Daoy (cell line): ENCODE data around the gene PRKAG3. TPM values are rescaled to one million over a fixed set of nuclear protein-coding genes. Genes with fewer than 3 reads are reported as not detected.
A peak's percentile ranks its signal among the peaks of the same experiment; 100 is the strongest.

Experiments used
- DNase-seq: peaks from one replicate; pipeline ENCODE4 v3.0.0-alpha.2; 2015; ENCODE audit warnings: low read depth
- total RNA-seq: library from RNA; depleted of rRNA; stranded (reverse); fragments of >200 nt; shearing (Covaris generic); gene quantifications from 2 replicates; pipeline ENCODE4 v1.2.3, GENCODE V29; 2014; rRNA removed

Gene PRKAG3
- not detected in 2 replicates for total RNA-seq

DNA sequence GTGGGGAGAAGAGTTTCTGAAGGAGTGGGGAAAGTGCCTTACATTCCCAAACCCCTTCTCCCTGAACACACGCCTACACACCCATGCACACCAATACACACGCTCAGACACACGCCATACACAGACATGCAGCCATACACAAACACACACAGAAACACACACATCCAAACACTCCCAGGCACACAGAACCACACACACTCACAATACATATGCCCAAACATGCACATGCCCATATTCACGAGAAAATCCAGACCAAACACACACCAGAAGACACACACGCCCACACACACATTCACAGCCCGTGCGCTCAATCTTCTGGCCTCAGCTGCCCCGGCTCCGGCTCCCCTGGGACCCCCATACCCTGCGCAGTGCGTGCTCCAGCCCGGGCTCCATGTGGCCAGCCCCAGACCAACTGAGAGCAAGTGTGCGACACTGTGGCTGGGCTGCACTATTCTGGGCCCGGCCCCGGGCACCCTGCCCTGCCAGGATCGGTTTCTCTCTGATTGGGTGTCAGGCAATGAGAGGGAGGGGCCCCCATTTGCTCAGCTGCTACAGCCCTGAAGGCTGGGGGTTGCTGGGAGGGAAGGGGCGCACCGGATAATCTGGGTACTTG, at the start of gene PRKAG3:
PRKAG3 (minus strand) TSS at position 426 of the 613 bp plus-strand sequence.
- DNase-seq = no peak

DNA sequence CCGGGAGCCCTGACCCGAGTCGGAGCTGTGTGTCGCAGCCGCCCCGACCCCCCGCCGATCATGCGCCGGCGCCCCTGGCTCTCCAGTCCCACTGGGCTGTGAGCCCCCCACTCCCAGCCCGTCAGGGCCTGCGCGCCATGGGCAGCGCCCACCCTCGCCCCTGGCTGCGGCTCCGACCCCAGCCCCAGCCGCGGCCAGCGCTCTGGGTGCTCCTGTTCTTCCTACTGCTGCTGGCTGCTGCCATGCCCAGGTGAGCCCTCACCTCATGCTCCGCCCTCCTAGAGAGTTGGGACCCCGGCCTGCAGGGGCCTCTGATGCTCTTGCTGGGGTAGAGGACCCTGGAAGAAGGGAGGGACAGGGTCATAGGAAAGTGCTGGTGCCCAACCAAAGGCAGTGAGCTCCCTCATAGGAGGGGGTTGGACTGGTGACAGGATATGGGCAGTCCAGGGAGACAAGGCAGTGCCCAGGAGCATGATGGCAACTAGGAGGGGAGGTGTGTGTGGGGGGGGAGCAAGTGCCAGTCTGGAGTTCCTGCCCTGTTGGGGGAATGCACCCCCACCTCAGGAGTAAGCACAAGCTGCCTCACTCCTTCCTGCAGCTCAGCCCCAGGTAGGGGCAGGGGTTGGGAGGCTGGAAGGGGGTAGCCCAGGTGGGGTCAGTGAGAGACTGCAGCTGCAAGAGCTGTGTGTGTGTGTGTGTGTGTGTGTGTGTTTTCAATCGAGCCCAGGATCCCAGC, 49.4 kb upstream of the PRKAG3 start:
- DNase-seq = no peak

DNA sequence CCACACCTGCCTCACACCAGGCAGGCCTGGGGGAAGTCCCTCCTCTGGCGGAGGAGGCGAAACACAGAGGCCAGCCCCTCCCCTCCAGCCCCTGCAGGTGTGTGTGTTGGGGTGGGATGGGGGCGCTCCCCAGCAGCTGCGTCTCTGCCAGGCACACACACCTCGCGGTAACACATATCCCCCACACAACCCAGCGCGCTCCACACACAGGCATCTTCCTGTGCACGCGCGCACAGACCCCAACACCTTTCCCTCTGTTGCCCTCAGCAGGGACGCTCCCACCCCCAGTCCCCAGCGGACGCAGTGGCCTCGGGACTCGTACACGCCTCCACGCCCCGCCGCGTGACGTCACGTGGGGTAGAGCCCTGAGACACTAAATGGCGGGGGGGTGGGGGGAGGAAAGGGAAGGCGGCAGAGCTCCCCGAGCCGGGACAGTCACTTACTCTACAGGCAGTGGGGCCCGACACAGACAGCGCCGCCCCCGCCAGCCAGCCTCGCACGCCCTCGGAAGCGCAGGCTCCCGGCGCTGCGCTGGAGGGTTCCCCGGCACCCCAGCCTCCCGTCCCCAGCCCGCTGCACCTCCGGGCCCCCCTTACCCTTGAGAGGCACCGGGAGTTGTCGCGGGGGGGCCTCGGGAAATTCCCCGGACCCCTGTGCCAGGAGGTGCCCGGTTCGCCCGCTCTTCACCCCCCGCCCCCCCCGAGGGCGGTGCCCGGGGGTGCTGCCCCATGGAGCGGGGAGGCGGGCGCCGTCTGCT, 48.7 kb upstream of the PRKAG3 start, which contains the start of gene WNT10A:
WNT10A (plus strand) TSS at position 751 of the 757 bp plus-strand sequence. CDS start 144 bp downstream, outside the sequence.
- DNase-seq = no peak

DNA sequence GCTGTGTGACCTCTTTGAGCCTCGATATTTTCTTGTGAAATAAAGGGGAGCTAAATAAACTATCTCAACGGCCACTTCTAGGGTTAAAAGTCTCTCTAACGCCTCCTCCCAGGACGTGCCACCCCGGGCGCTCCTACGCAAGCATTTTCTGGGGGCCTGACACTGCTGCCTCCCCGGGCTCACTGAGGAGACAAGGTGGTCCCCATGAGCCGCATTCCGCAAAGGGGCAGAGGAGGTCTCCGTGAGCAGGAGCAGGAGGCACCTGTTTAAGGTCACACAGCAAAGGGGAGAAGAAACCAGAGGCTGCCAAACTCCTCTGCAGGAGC, 48.1 kb upstream of the PRKAG3 start:
- DNase-seq = no peak

DNA sequence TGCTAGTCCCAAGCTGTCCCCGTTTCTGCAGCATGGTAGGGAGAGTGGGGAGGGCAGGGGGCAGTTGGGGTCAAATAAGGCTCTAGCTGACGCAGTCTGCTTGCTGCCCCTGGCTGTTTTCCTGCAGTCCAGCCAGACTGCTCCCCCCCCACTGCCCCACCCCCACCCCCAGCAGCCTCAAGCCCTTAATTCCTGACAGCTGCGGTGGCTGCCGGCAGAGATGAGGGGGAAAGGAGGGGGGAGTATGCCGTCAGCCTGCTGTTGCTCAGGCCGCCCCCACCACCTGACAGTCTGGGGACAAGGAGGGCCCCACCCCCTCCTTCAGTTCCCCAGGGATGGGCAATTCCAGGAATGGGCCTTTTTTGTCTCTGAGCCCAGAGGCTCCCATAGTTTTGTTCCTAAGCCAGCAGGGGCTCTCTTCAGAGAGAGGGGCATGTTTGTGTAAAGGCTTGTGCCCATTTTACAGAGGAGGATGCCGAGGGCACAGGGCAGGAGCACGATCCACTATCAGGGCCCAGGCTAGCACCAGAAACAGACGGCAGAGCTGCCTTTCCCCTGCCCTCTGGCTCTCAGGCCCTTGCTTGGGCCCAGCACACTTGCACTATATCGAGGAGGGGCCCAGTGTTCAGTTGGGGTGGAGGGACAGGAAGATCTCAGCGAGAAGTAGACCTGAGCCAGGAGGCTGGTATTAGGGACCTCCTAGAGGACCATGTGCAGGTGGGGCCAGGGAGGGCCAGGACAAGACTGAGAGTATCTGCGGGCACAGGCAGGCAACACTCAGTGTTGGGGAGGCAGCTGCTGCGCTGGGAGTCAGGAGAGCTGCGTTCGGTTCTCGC, 47.5 kb upstream of the PRKAG3 start:
- no peak for DNase-seq

DNA sequence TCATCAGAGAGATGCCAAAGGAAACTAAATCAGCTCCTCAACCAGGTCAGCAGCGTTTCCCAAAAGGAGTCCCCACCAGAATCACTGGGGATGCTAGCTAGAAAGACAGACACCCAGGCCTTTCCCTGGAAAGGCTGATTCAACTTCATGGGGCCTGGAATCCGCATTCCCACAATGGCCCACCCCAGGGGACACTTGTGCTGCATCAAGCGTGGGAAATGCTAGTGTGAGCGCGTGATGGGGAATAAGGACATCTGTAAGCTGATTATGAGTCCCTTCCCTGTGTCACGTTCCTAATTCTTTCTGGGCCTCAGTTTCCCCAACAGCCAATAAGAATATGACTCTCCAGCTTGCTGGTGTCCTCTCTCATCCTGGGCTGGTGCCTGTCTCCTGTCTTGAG, 46.9 kb upstream of the PRKAG3 start:
- no peak for DNase-seq

DNA sequence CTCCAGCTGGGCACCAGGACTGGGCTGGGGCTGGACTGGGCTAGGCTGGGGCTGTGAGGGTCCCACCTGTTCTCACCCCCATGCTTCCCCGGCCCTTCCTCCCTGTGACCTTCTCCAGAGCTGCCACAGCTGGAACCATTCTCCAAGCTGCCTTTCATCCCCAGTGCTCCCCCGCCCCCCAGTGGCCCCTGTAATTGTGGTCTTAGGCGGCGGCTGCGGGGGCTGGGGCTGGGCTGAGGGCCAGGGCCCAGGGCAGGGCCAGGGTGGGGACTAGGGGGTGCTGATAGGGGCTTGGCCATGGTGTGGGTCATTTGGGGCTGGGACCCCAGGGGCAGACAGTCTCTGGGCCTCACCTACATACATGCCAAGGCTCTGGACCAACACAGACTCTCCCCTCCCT, 46.3 kb upstream of the PRKAG3 start:
- DNase-seq = no peak

DNA sequence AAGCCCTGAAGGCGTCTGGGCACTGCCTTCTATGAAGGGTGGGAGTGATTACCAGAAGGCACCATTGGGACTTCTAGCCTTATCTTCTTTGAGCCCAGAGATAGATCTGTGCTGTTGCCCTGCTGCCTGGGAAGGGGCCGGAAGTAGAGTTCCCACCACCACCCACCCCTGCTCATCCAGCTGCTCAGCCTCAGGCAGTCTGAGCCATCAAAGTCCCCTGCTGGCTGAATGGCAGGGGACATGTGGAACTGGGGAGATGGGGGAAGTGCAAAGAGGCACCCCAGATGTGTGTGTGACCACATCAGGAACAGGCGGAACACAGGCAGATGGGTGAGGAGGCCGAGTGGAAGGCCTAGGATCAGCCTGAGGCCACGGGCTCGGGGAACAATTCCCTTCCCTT, 45.7 kb upstream of the PRKAG3 start:
- DNase-seq = no peak

DNA sequence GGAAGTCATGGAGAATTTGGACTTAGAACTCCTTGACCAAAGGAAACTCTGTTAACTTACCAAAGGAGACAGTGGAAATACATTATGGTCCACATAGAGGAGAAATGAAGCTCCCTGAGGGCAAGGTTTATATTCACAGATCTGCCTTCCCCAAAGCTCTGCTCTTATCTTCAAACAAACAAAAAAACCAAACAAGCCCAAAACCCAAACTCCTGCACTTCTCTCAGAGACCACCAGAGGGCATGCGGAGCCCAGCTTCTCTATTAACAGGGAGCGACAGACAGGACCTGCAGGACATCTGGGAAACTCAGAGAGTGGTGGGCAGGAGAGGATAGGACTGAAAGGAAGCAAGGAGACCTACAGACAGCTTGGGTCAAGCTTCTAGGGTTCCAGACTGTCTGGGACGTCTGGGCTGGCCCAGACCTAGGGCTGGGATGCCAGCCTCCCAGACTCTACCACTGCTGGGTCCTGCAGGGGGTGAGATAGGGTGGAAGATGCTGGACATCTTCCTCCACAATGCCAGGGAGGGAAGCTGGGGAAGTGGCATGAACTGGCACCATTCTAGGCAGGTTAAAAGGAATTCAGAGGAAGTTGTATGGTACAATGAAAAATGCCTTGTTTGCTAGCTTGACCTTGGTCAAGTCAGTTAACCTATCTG, 45.1 kb upstream of the PRKAG3 start:
- peak; percentile 67 for DNase-seq

DNA sequence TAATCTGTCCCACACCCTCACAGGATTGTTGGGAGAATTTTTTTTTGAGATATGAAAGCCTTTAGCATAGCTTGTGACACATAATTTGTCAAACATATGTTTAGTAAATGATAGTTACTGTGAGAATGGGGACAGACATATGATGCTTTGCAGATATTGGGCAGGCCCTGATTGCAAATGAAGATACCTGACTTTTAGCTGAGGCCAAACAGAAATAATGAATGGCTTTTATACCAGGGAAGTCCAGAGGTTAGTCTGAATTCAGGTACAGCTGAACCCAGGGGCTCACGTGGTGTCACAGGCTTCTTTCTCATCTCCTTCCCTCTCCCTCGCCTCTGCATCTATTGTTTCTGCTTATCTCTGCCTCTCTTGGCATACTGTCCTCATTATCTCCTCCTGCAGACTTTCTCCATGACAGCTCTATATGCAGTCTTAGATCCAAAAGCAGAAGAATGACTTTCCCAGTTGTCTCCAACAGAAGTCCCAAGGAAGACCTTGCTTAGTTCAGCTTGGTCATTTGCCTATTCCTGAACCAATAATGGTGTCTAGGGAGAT, 44.2 kb upstream of the PRKAG3 start:
- no peak for DNase-seq

DNA sequence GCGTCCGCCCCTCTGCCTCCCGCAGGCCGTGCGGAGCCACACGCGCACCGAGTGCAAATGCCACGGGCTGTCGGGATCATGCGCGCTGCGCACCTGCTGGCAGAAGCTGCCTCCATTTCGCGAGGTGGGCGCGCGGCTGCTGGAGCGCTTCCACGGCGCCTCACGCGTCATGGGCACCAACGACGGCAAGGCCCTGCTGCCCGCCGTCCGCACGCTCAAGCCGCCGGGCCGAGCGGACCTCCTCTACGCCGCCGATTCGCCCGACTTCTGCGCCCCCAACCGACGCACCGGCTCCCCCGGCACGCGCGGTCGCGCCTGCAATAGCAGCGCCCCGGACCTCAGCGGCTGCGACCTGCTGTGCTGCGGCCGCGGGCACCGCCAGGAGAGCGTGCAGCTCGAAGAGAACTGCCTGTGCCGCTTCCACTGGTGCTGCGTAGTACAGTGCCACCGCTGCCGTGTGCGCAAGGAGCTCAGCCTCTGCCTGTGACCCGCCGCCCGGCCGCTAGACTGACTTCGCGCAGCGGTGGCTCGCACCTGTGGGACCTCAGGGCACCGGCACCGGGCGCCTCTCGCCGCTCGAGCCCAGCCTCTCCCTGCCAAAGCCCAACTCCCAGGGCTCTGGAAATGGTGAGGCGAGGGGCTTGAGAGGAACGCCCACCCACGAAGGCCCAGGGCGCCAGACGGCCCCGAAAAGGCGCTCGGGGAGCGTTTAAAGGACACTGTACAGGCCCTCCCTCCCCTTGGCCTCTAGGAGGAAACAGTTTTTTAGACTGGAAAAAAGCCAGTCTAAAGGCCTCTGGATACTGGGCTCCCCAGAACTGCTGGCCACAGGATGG, 42.0 kb upstream of the PRKAG3 start:
- no peak for DNase-seq

DNA sequence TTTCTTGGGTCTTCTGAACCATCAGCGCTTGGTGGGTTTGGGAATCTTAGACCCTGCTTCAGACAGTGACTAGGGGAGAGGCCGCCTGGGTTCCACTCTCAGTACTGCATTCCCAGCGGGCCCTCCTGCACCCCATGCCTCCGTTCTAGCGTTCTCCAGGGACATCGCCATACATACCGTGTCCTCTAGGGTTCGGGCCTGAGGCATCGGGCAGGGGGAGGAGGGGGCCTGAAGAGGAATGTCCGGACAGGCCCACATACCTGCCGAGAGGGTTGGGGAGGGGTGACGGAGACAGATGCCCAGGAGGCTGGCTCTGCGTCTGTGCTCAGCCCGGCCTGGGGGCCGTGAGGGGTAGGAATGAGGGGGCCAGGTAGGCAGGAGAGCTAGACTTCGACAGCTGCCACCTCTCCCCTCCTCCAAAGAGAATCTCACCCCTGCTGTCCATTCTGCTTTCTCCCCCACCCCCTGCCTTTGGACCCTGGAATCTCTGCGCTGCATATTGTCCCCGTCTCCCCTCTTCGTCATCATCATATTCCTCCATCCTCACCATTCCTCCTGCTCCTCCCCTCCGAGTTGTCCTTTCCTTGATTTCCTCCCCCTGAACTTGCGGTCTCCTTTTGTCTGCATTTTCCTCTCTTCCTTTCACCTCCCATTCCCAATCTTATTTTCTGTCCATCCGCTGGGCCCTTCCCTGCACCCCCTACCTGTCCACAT, 41.2 kb upstream of the PRKAG3 start:
- DNase-seq = no peak

DNA sequence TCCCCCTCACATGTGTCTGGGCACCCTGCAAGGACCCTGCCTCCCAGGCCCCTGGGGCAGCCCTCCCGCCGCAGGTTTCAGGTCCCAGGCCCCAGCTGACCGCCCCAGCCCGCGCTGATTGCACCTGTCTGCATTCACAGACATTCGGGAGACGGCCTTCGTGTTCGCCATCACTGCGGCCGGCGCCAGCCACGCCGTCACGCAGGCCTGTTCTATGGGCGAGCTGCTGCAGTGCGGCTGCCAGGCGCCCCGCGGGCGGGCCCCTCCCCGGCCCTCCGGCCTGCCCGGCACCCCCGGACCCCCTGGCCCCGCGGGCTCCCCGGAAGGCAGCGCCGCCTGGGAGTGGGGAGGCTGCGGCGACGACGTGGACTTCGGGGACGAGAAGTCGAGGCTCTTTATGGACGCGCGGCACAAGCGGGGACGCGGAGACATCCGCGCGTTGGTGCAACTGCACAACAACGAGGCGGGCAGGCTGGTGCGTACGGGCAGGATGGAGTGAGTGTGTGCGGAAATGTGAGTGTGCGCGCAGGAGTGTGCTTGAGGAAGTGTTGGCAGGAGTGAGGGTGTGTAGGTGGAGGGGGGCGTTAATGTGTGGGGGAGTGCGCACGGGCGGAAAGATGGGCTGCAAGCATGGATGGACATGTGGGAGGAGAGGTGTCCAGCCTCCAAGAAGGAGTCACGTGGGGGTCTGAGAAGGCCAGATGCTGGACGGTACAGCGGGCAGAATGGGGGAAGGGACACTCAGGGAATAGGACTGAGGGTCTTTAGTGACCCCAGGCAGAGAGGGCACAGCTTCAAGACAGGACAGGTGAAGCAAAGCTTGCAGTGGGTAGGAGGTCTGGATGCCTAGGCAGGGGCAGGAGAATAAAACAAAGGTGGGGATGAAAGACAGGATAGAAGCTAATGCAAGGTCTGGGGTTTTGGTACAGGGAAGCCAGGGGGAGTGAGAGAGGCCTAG, 40.0 kb upstream of the PRKAG3 start:
- DNase-seq = no peak

DNA sequence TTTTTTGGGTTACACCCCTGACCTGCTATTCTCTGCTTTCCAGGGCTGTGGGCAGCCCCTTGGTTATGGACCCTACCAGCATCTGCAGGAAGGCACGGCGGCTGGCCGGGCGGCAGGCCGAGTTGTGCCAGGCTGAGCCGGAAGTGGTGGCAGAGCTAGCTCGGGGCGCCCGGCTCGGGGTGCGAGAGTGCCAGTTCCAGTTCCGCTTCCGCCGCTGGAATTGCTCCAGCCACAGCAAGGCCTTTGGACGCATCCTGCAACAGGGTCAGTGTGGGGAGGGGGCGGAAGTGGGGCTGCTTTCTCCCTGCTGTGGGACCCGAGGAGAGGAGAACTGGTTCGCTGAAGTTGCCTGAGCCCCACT, 39.4 kb upstream of the PRKAG3 start:
- DNase-seq = no peak

DNA sequence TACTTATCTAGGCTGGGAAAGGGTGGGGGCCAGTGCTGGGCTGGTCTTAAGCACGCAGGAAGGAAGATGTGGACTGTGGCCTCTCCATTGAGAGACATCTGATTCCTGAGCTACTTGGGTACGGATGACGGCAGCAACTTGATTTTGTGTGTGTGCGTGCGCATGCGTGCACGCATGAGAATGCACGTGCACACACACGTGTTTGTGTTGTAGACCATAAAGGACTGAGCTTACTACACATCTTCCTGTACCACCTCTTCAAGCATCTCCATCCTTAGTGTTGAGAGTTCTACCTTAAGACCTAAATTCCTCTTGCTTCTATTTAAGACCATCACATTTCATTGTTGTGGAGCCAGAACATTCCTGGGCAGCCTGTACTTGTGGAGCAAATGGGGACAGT, 37.5 kb upstream of the PRKAG3 start:
- no peak for DNase-seq

DNA sequence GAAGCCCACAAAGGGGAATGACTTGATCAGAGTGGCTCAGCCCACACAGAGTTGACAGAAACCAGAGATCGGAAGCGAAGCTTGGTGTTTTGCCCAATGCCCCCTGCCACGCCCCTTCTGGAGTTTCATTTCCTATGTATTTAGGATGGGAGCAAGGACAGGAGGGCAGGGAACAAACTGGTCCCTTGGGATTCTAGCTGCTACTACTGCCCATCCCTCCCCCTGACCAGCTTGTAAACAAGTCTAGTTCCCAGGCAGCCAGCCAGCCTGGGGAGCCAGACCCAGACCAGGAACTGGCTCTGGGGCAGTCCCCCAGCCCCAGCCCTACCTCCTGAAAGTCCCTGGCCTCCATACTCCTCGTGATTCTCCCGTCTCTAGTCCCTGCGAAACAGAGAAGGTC, 36.3 kb upstream of the PRKAG3 start:
- DNase-seq = no peak

DNA sequence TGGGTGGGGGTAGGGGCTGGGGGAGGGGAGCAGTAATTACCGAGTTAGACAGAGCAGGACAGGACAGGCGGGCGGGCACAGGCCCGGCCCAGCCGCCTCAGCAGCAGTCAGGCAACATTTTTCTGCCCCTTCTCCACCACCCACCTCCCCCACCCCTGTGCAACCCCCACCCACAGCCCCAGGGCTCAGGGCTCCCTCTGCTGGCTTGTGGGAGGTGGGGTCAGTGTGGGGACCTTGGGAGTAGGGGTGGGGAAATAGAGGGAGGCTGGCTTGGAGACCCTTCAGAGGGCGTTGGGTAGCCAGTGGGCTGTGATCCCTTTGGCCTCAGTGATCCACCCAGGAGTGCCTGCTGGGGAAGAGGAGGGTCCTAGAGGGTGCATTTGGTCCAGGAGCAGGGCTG, 34.4 kb upstream of the PRKAG3 start:
- DNase-seq = no peak

DNA sequence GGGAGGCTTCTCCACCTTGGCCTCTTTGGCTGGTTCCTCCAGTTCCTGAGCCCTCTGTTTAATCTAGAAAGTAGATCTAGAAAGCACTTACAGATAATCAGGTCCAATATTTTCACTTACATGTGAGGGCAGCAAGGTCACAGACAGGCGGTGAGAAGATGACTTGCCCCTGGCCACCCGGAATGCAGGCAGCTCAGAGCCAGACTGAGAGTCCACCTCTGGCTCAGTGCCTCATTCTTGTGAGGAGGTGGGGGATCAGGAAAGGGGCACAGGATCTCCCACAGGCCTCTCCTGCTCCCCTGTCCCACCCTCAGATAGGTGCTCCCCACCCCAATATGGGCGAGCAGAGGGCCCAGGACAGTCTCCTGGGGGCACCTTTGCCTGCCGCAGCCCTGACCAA, 33.8 kb upstream of the PRKAG3 start:
- no peak for DNase-seq
